SIG-M5 (cell line): ENCODE data around the gene PDE8A.
"Not testable (repeated sequence)": the region's sequence is repeated elsewhere in the genome, so short reads cannot be mapped to it uniquely, and the experiment has no call there.

Experiments
- DNase-seq: peaks from one replicate; lab custom pipeline; 2025; lab: John Stamatoyannopoulos, UW

PDE8A gene

GRCh38 chr15:84991014-84991712, 9.5 kb downstream of the PDE8A start:
- DNase-seq = no peak

GRCh38 chr15:84992157-84992944, 10.7 kb downstream of the PDE8A start:
- no peak for DNase-seq

- DNase-seq = no peak
Measured at GRCh38 chr15:84996055-84996454, 14.4 kb downstream of the PDE8A start.

- not testable (repeated sequence) for DNase-seq
Measured at GRCh38 chr15:84996714-84997113, 15.1 kb downstream of the PDE8A start.

GRCh38 chr15:84997214-84997613, 15.6 kb downstream of the PDE8A start:
- not testable (repeated sequence) for DNase-seq

- DNase-seq = no peak
Measured at GRCh38 chr15:85000189-85000864, 18.7 kb downstream of the PDE8A start.

- DNase-seq = no peak
Measured at GRCh38 chr15:85000937-85001336, 19.3 kb downstream of the PDE8A start.

GRCh38 chr15:85002517-85002916, 20.9 kb downstream of the PDE8A start:
- no peak for DNase-seq

- no peak for DNase-seq
Measured at GRCh38 chr15:85003593-85004312, 22.1 kb downstream of the PDE8A start.

- DNase-seq = no peak
Measured at GRCh38 chr15:85004550-85004949, 22.9 kb downstream of the PDE8A start.

GRCh38 chr15:85005319-85005718, 23.7 kb downstream of the PDE8A start:
- DNase-seq = no peak

- DNase-seq = no peak
Measured at GRCh38 chr15:85005746-85006145, 24.1 kb downstream of the PDE8A start.

- DNase-seq = no peak
Measured at GRCh38 chr15:85006201-85006600, 24.5 kb downstream of the PDE8A start.

GRCh38 chr15:85006655-85007054, 25.0 kb downstream of the PDE8A start:
- DNase-seq = no peak

GRCh38 chr15:85007137-85007536, 25.5 kb downstream of the PDE8A start:
- no peak for DNase-seq

- DNase-seq = no peak
Measured at GRCh38 chr15:85007741-85008397, 26.2 kb downstream of the PDE8A start.

- no peak for DNase-seq
Measured at GRCh38 chr15:85008474-85009260, 27.0 kb downstream of the PDE8A start.

- DNase-seq = no peak
Measured at GRCh38 chr15:85009435-85009834, 27.8 kb downstream of the PDE8A start.

GRCh38 chr15:85010071-85010385, 28.4 kb downstream of the PDE8A start:
- DNase-seq = no peak

- DNase-seq = no peak
Measured at GRCh38 chr15:85010386-85011159, 28.9 kb downstream of the PDE8A start.
